A673 (cell line): ENCODE measurements around the gene TTC28. TPM values are rescaled to one million over a fixed set of nuclear protein-coding genes. Genes with fewer than 3 reads are reported as not detected.
A peak's percentile ranks its signal among the peaks of the same experiment; 100 is the strongest.

Source experiments
- BruUV-seq: library from RNA; stranded (reverse); fragments of 400-500 nt; replicated peaks from 2 replicates; lab custom pipeline; 2021; lab: Mats Ljungman, UMichigan
- CTCF ChIA-PET: fragments of 300-600 bp; sonication (Branson Sonifier 250); formaldehyde crosslinking; loops from one replicate; lab custom pipeline; 2022; ENCODE audit warnings: antibody characterized with exemption; lab: Charles Lee
- POLR2A ChIA-PET: fragments of 300-600 bp; sonication (Branson Sonifier 250); formaldehyde crosslinking; loops from one replicate; lab custom pipeline; 2022; ENCODE audit warnings: antibody characterized with exemption; ENCODE audit not compliant: low non-redundant PET; lab: Charles Lee
- DNase-seq: peaks from one replicate; pipeline ENCODE4 v3.0.0-alpha.2; 2015; ENCODE audit warnings: low spot score
- H3K27ac ChIP-seq: fragments of 200-600 bp; sonication (generic); 2 replicates; pipeline ENCODE4 v1.5.1; 2016; ENCODE audit warnings: mixed run types, low read depth, mild to moderate bottlenecking, mixed read lengths, antibody characterized with exemption, low read length; ENCODE audit not compliant: poor library complexity, severe bottlenecking
- H3K27me3 ChIP-seq: fragments of 200-600 bp; sonication (generic); replicated peaks from 2 replicates; pipeline ENCODE4 v1.6.1; 2017; ENCODE audit warnings: mixed run types, low read depth, mild to moderate bottlenecking, mixed read lengths, antibody characterized with exemption, low read length; ENCODE audit not compliant: insufficient read depth, poor library complexity
- H3K36me3 ChIP-seq: fragments of 200-600 bp; sonication (generic); 2 replicates; pipeline ENCODE4 v1.6.1; 2016; ENCODE audit warnings: mixed run types, mild to moderate bottlenecking, mixed read lengths, antibody characterized with exemption, low read length; ENCODE audit not compliant: insufficient read depth, poor library complexity, severe bottlenecking
- H3K4me1 ChIP-seq: fragments of 200-600 bp; sonication (generic); 2 replicates; pipeline ENCODE4 v1.6.1; 2017; ENCODE audit warnings: mixed run types, mild to moderate bottlenecking, mixed read lengths, antibody characterized with exemption, low read length; ENCODE audit not compliant: insufficient read depth, poor library complexity, severe bottlenecking
- H3K4me3 ChIP-seq: fragments of 200-600 bp; sonication (generic); 2 replicates; pipeline ENCODE4 v1.5.1; 2016; ENCODE audit warnings: low read depth, mixed run types, mild to moderate bottlenecking, mixed read lengths, low read length; ENCODE audit not compliant: poor library complexity, severe bottlenecking
- H3K9me3 ChIP-seq: fragments of 200-600 bp; sonication (generic); 2 replicates; pipeline ENCODE4 v1.6.1; 2016; ENCODE audit warnings: mixed run types, low read depth, mild to moderate bottlenecking, mixed read lengths, antibody characterized with exemption, low read length; ENCODE audit not compliant: poor library complexity, severe bottlenecking
- CTCF ChIP-seq: fragments of 300-800, 200-600 bp; sonication (generic); conservative IDR thresholded peaks from 2 replicates; pipeline ENCODE4 v1.5.1; 2017; ENCODE audit warnings: low read depth, mild to moderate bottlenecking, antibody characterized with exemption, low read length, moderate library complexity, mixed read lengths
- EZH2 ChIP-seq: fragments of 200-600 bp; sonication (generic); IDR thresholded peaks from 2 replicates; pipeline ENCODE4 v1.6.1; 2017; ENCODE audit warnings: borderline replicate concordance, low read depth, mild to moderate bottlenecking, mixed read lengths, antibody characterized with exemption, low read length; ENCODE audit not compliant: poor library complexity, severe bottlenecking
- intact Hi-C: fragments of 100-400 bp; cut with micrococcal nuclease; formaldehyde crosslinking; loops from one replicate; pipeline ENCODE4 v1.10.0; 2022; ENCODE audit not compliant: unreplicated experiment
- total RNA-seq: library from RNA; stranded (reverse); gene quantifications from 2 replicates; pipeline ENCODE4 v1.2.3, GENCODE V29; 2021

TTC28 gene
- total RNA-seq, 1 experiment from 2014 or later, result 48.7 TPM

GRCh38 chr22:28034760-28035401, 644.8 kb downstream of the TTC28 start:
- Histone ChIP-seq H3K27me3 (no peaks in the 10 kb centered on the region), H3K4me1 (peaks cover 23% of the 10 kb centered on the region), H3K27ac (no peak overlapping the region), H3K36me3 (peaks cover 2% of the 10 kb centered on the region), H3K9me3 (no peaks in the 10 kb centered on the region), H3K4me3 (no peak overlapping the region)
- no TSS peak for BruUV-seq
- TF ChIP-seq CTCF (no peak), EZH2 (no peak)
- intact Hi-C loops, result no loop called here
- CTCF ChIA-PET, result interaction anchor here (1.7 kb wide), 1 partner anchor 15 kb away, joined by 5 read pairs; no protein-coding TSS in a partner anchor
- peak; percentile 97 for DNase-seq
- POLR2A ChIA-PET, result no interaction called here

GRCh38 chr22:28034145-28034759, 645.4 kb downstream of the TTC28 start:
- H3K4me1 ChIP-seq, result peaks cover 29% of the 10 kb centered on the region
- peaks cover 6% of the 10 kb centered on the region for H3K36me3 ChIP-seq
- ChIA-PET POLR2A (interaction anchor here (0.6 kb wide), 1 partner anchor 522 kb away, joined by 4 read pairs; no protein-coding TSS in a partner anchor), CTCF (interaction anchor here (1.7 kb wide), 1 partner anchor 14 kb away, joined by 5 read pairs; no protein-coding TSS in a partner anchor)
- H3K4me3 ChIP-seq, result no peak overlapping the region
- no peak for DNase-seq
- H3K9me3 ChIP-seq, result no peaks in the 10 kb centered on the region
- no peak for TF ChIP-seq EZH2
- H3K27ac ChIP-seq, result no peak overlapping the region
- no TSS peak for BruUV-seq
- no peaks in the 10 kb centered on the region for H3K27me3 ChIP-seq
- intact Hi-C loops, result no loop called here

DNA sequence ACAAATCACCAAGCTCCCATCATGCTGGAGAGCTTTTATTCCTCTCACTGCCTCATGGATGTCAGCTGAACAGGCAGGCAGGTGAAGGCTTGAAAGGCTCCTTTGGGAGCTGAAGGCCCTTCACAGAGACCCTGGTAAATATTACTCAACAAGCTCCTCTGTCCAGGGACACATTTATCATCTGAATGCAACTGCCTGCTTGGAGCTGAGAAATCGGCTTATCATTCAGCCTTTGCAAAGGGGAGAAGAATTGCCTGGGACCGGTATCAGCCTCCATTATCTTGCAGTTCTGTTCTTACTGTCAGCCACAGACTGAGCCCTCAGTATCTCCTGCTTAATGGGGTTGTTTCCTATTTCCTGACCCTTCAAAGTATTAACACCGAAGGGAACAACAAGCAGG, 646.8 kb downstream of the TTC28 start:
- CTCF ChIA-PET, result no interaction called here
- peaks cover 6% of the 10 kb centered on the region for H3K36me3 ChIP-seq
- intact Hi-C loops, result no loop called here
- H3K4me1 ChIP-seq, result peaks cover 31% of the 10 kb centered on the region
- no peak for TF ChIP-seq EZH2
- TF ChIP-seq CTCF, result no peak
- POLR2A ChIA-PET, result no interaction called here
- H3K27ac ChIP-seq, result no peak overlapping the region
- H3K4me3 ChIP-seq, result no peak overlapping the region
- no peaks in the 10 kb centered on the region for H3K27me3 ChIP-seq
- no peak for DNase-seq
- no peaks in the 10 kb centered on the region for H3K9me3 ChIP-seq
- no TSS peak for BruUV-seq
